ENCODE data around the gene PHOSPHO1.

DNA sequence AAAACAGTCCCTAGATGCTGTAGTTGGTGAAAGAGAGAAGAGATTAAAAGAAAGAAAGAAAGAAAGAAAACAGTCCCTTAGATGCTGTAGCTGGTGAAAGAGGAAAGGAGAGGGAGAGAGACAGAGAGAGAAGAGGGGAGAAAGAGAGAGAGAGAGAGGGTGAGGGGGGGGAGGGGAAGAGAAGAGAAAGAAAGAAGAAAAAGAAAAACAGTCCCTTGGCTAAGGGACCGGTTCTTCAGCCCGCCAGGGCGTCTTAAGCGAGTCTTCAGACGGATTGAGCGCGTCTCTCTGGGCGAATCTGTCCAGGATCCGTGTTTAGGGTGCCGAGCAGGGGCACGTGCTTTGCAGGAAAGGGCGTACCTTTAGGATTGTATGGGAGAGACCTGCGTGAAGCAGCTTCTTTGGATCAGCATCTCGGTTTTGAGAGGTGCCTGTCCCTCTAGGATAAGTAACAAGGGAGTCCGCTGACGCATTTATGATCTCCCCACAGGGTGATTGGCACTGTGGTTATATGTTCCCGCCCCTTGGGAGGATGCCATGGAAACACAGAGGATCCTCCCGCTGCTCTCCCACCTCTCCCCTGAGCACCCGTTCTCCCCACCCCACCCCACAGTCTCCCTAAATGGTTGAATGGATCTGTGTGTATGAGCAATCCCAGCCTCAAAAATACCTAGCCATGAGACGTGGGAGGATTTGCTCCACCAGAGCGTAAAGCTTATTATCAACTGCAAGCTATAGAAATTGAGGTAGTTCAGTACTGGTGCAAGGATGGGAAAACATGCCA is 36.9 kb downstream of the PHOSPHO1 start:
- TF ChIP-seq, protein P1, sequence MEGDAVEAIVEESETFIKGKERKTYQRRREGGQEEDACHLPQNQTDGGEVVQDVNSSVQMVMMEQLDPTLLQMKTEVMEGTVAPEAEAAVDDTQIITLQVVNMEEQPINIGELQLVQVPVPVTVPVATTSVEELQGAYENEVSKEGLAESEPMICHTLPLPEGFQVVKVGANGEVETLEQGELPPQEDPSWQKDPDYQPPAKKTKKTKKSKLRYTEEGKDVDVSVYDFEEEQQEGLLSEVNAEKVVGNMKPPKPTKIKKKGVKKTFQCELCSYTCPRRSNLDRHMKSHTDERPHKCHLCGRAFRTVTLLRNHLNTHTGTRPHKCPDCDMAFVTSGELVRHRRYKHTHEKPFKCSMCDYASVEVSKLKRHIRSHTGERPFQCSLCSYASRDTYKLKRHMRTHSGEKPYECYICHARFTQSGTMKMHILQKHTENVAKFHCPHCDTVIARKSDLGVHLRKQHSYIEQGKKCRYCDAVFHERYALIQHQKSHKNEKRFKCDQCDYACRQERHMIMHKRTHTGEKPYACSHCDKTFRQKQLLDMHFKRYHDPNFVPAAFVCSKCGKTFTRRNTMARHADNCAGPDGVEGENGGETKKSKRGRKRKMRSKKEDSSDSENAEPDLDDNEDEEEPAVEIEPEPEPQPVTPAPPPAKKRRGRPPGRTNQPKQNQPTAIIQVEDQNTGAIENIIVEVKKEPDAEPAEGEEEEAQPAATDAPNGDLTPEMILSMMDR (IDR thresholded peaks at IDR 0.05; ENCODE audit: poor library complexity): no peak
- no peak for TF ChIP-seq EZH2 (IDR thresholded peaks at IDR 0.05; ENCODE audit: borderline replicate concordance)
- TF ChIP-seq EZH2phosphoT487 (IDR thresholded peaks at IDR 0.05; ENCODE audit: low read depth, severe bottlenecking, unreplicated experiment): no peak

All from hepatocyte (in vitro differentiated cells).